ENCODE data around the gene RAB3C.

Gene RAB3C

GRCh38 chr5:58838729-58839128 is 255.9 kb downstream of the RAB3C start:
- TF ChIP-seq CTCF (IDR thresholded peaks at IDR 0.05; ENCODE audit: insufficient read depth, low read length, poor library complexity, severe bottlenecking) = no peak
- H3K27me3 ChIP-seq (replicated peaks; ENCODE audit: control insufficient read depth, insufficient read depth, low read length) = no peaks in the 10 kb centered on the region
- no peaks in the 10 kb centered on the region for H3K36me3 ChIP-seq (ENCODE audit: control insufficient read depth, insufficient read depth, low read length)
- H3K4me3 ChIP-seq (replicated peaks; ENCODE audit: low read depth, low read length) = no peak overlapping the region
- no peak for DNase-seq (ENCODE audit: extremely low read depth, insufficient read length)

GRCh38 chr5:58842852-58843251 is 260.0 kb downstream of the RAB3C start:
- TF ChIP-seq CTCF (IDR thresholded peaks at IDR 0.05; ENCODE audit: insufficient read depth, low read length, poor library complexity, severe bottlenecking) = no peak
- DNase-seq (ENCODE audit: extremely low read depth, insufficient read length) = no peak
- H3K36me3 ChIP-seq (ENCODE audit: control insufficient read depth, insufficient read depth, low read length) = no peaks in the 10 kb centered on the region
- no peaks in the 10 kb centered on the region for H3K27me3 ChIP-seq (replicated peaks; ENCODE audit: control insufficient read depth, insufficient read depth, low read length)
- no peak overlapping the region for H3K4me3 ChIP-seq (replicated peaks; ENCODE audit: low read depth, low read length)

- Histone ChIP-seq H3K27me3 (replicated peaks; ENCODE audit: control insufficient read depth, insufficient read depth, low read length) (no peaks in the 10 kb centered on the region), H3K4me3 (replicated peaks; ENCODE audit: low read depth, low read length) (no peak overlapping the region), H3K36me3 (ENCODE audit: control insufficient read depth, insufficient read depth, low read length) (no peaks in the 10 kb centered on the region)
- no peak for TF ChIP-seq CTCF (IDR thresholded peaks at IDR 0.05; ENCODE audit: insufficient read depth, low read length, poor library complexity, severe bottlenecking)
- no peak for DNase-seq (ENCODE audit: extremely low read depth, insufficient read length)
Measured at GRCh38 chr5:58844395-58844794, 261.5 kb downstream of the RAB3C start.

- DNase-seq (ENCODE audit: extremely low read depth, insufficient read length) = no peak
- no peak for TF ChIP-seq CTCF (IDR thresholded peaks at IDR 0.05; ENCODE audit: insufficient read depth, low read length, poor library complexity, severe bottlenecking)
- Histone ChIP-seq H3K36me3 (ENCODE audit: control insufficient read depth, insufficient read depth, low read length) (no peaks in the 10 kb centered on the region), H3K27me3 (replicated peaks; ENCODE audit: control insufficient read depth, insufficient read depth, low read length) (no peaks in the 10 kb centered on the region; the same call in 1 of the 2 replicates), H3K4me3 (replicated peaks; ENCODE audit: low read depth, low read length) (no peak overlapping the region)
Measured at GRCh38 chr5:58847041-58847440, 264.2 kb downstream of the RAB3C start.

- no peak for DNase-seq (ENCODE audit: extremely low read depth, insufficient read length)
- Histone ChIP-seq H3K36me3 (ENCODE audit: control insufficient read depth, insufficient read depth, low read length) (no peaks in the 10 kb centered on the region), H3K4me3 (replicated peaks; ENCODE audit: low read depth, low read length) (no peak overlapping the region), H3K27me3 (replicated peaks; ENCODE audit: control insufficient read depth, insufficient read depth, low read length) (no peaks in the 10 kb centered on the region; the same call in 1 of the 2 replicates)
- no peak for TF ChIP-seq CTCF (IDR thresholded peaks at IDR 0.05; ENCODE audit: insufficient read depth, low read length, poor library complexity, severe bottlenecking)
Measured at GRCh38 chr5:58849223-58849622, 266.3 kb downstream of the RAB3C start.
